ENCODE results near the gene WDR93.
"Not testable (repeated sequence)": the region's sequence is repeated elsewhere in the genome, so short reads cannot be mapped to it uniquely, and the experiment has no call there.

The WDR93 gene

DNA sequence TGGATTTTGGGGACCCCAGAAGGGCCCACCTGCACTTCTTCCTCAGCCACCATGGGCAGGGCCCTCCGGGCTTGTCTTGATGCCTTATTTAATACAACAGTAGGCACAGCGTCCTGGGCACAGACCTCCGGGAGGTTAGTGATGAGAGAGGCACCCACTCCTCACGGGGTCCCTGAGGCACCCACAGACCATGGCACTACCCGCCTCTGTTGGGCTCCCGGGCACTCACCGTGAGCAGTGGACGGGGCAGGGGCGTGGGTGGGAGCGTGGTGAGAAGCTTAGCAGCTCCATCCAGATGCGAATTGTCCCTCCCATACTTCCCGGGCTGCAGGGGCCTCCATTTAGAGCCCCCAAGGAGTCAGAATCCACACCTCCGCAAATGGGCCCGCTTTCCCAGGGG lies 85.2 kb downstream of the WDR93 start:
- DNase-seq: no peak

DNA sequence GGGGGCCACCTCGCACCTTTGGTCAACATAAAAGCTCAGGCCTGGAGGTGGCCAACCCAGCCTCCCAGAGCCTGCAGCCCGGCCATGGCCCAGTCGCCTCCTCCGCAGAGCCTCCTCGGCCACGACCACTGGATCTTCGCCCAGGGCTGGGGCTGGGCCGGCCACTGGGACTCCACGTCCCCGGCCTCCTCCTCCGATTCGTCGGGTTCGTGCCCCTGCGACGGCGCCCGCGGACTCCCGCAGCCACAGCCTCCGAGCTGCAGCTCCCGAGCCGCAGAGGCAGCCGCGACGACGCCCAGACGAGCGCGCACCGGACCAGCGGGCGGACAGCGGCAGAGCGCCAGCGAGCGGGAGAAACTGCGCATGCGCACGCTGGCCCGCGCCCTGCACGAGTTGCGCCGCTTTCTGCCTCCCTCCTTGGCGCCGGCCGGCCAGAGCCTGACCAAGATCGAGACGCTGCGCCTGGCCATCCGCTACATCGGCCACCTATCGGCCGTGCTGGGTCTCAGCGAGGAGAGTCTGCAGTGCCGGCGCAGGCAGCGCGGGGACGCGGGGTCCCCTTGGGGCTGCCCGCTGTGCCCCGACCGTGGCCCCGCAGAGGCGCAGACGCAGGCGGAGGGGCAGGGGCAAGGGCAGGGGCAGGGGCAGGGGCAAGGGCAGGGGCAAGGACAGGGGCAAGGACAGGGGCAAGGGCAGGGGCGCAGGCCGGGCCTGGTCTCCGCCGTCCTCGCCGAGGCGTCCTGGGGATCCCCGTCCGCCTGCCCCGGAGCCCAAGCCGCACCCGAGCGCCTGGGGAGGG lies 85.9 kb downstream of the WDR93 start, which contains the start of gene MESP2:
Gene MESP2 (plus strand): TSS at position 59 of the 799 bp plus-strand sequence. CDS start 26 bp downstream, at position 85.
- peak; percentile 42 to 71 for DNase-seq

DNA sequence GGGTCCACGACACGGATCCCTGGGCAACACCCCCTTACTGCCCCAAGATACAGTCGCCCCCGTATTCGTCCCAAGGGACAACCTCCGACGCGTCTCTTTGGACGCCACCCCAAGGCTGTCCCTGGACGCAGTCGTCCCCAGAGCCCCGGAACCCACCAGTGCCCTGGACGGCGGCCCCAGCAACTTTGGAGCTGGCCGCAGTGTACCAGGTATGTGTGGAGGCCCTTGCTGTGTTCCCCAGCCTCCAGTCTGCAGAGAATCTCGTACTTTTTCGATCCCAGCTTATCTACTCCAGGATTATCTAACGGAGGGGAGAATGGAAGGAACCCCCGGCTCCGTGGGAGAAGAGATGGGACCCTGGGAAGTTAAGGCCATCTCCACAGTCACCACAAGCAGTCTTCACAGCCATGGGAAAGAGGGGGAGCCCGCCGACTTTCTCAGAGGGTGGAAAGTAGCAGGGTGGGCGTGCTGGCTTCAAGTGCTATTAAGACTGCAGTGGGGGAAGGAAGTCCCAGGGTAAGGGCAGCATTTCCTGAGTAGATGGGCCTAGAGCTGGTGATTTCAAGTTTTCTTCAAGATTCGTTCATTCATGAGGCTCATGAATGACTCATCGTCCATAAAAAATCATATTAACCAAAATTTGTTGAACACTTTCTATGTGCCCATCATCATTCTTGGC lies 86.6 kb downstream of the WDR93 start:
- no peak for DNase-seq

DNA sequence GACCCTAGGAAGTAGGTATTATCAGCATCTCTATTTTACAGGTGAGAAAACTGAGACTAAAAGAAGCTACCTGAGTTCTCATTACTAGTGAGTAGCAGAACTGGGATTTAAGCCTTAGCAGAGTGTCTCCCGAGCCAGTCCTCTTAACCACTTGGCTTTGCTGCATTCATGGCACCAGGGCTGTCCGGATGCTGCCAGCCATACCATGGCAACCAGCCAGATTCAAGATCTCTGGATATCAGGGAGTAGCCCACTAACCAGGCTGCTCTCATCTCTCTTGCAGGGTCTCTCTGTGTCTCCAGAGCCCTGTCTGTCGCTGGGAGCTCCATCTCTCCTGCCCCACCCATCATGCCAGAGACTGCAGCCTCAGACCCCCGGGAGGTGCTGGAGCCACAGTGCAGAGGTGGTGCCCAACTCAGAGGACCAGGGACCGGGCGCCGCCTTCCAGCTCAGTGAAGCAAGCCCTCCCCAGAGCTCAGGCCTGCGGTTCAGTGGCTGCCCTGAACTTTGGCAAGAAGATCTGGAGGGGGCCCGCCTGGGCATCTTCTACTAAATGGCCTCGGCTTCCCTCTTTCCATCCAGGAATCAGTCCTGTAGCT lies 87.3 kb downstream of the WDR93 start:
- no peak for DNase-seq

DNA sequence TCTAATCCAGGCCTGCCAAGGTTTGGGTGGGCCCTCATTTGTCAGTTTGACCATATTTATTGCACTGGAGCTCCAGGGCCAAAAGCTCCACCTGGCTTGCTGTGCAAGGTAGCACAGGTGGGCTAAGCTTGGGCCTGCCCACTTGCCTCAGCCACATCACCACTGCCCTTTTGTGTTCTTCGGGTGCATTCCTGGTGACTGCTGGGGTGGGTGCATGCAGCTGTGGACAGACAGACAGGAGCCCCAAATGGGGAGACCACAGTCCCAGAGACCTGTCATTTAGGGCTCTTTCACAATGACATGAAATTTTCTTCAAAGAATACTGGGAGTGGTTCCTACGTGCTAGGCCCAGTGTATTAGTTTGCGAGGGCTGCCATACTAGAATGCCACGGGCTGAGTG lies 88.2 kb downstream of the WDR93 start:
- no peak for DNase-seq

- no peak for DNase-seq
These were observed 90.0 kb downstream of the WDR93 start for GRCh38 chr15:89780601-89781000.

GRCh38 chr15:89781055-89781454 lies 90.4 kb downstream of the WDR93 start:
- peak; percentile 6 to 61 for DNase-seq

DNA sequence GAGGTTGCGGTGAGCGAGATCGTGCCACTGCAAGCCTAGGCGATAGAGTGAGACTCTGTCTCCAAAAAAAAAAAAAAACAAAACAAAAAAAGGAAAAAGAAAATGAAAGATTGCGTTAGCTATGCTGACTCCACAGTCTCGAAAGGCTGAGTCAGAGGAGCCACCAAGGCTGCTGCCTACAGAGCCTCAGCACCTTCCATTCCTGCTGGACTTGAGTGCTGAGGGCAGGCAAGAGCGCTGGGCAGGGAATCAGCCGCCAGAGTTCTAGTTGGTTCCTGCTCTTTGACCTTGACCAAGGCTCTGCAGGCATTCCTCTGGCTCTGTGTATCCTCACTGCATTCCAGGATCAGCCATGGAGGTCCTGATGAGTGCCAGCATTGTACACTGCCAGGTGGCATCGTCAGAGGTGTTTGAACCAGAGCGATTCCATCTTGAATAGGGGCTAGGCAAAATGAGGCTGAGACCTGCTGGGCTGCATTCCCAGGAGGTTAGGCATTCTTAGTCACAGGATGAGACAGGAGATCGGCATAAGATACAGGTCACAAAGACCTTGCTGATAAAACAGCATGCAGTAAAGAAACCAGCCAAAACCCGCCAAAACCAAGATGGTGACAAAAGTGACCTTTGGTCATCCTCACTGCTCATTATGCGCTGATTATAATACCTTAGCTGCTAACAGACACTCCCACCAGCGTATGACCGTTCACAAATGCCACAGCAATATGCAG lies 91.4 kb downstream of the WDR93 start:
- peak in 1 of 2 donors; percentile 30 for DNase-seq

DNA sequence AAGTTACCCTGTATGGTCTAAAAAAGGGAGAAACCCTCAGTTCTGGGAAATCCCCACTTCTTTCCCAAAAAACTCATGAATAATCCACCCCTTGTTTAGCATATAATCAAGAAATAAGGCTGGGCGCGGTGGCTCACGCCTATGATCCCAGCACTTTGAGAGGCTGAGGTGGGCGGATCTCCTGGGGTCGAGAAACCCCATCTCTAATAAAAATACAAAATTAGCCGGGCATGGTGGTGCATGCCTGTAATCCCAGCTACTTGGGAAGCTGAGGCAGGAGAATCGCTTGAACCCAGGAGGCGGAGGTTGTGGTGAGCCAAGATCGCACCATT lies 92.0 kb downstream of the WDR93 start:
- not testable (repeated sequence) for DNase-seq

- DNase-seq: no peak
These were observed 92.7 kb downstream of the WDR93 start for GRCh38 chr15:89783111-89783860.

DNA sequence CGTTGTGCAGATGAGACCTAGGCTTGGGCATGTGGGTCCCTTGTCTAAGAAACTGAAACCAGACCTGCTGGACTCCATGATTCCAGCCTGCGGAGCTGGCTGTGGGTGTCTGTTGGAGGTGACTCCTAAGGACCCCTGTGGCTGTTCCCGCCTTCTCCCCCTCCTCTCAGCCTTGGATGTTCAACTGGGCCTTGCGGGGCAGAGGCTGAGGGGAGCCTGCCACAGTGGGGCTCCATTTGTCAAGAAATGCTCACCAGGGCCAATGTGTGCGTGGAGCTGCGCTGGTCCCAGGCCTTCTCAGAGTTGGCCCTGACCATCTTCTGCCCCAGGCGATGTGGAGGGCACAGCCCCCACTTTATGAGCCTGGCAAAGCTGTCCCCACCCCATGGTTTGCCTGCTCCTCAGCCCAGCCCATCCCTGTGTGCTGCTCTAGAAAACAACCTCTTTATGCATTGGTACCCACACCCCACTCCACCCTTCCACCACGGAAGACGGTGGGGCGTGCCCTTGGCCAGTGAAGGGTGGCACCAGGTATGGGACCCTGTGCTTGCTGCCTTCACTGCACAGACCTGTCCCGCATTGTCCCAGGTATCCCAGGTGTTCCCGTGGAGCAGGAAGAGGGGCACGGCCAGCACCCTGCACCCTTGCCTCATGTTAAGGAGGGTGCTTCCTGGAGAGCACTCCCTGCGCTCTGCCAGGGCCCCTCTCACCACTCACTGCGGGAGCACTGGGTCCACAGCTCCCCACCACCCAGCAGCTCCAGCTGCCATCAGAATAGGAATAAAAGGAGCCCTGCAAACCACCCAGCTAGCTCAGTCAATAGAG lies 93.5 kb downstream of the WDR93 start:
- no peak for DNase-seq

GRCh38 chr15:89784686-89784960 lies 94.0 kb downstream of the WDR93 start:
- no peak for DNase-seq

- no peak for DNase-seq
These were observed 94.6 kb downstream of the WDR93 start for GRCh38 chr15:89785064-89785773.

- DNase-seq: no peak
These were observed 95.1 kb downstream of the WDR93 start for GRCh38 chr15:89785774-89786140.

DNA sequence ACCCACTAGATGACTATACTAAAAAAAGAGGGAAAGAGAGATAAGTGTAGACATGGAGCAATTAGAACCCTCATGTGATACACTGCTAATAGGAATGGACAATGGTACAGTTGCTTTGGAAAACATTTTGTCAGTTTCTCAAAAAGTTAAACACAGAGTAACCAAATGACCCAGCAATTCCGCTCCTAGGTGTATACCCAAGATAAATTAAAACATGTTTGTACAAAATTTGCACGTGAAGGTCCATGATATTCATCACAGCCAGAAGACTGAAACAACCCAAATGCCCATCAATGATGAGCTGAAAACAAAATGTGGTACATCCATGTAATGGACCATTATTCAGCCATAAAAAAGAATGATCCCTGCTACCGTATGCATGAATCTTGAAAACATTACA lies 97.3 kb downstream of the WDR93 start:
- DNase-seq: no peak

GRCh38 chr15:89788585-89788984 lies 98.0 kb downstream of the WDR93 start:
- not testable (repeated sequence) for DNase-seq

GRCh38 chr15:89790206-89790605 lies 99.6 kb downstream of the WDR93 start:
- no peak for DNase-seq

DNA sequence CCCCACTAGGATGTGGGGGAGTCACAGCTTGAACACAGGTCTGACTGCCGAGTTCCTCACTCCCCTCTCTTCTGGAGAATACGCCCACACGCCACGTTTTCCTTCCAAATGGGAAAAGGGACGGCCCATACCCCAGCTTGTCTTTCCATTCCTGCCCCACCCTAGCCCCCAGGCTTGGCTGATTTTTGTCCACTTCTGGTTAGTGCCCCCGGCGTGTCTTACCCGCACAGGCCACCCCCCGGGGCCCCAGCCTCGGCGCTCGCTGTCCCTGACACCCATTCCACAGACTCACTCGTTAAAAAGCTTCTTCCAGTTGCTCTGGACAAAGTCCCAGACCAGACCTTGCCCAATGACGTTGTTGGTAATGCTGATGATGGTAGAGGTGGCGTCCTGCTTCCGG lies 100.0 kb downstream of the WDR93 start:
- no peak for DNase-seq

DNA sequence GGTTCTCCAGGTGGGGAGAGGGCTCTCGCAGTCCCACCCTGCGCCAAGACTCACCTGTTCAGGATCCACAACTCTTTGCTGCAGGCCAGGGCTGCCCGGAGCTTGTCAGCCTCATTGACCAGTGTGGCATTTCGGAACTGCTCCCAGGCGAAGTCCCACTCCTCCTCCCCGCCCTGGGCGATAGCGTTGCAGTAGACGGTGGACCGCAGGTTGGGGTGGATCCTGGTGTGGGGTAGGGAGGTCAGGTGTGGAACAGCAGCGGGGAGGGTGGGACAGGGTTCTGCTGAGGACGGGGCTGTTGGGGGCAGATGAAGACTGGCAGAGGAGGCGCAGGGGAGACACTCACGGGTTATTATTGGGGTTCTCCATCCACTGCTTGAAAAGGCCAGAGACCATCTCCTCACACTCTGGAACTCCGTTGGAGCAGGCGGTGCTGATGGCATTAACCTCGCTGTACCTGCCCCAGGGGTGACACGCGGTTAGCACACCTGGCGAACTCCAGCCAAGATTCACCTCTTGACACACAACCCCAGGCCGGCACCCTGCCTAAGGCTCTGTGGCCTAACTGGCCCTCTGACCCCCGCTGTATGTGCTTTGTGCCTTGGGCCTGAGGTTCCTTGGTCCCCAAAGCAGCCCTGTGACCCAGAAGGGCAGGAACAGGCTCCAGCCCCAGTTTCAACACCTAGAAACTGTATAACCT lies 101.6 kb downstream of the WDR93 start:
- no peak for DNase-seq

All from CD4-positive, alpha-beta T cell treated with Interleukin-1 beta for 1 hour (primary cell).